Uterus (tissue), 2 donors: ENCODE measurements around the gene ADAMTS14.

ENCODE experiments used
- CTCF ChIP-seq, 4 experiments: fragments of 200-600 bp in 2 of 4; fragments of 450-650 bp in 2 of 4; sonication (generic) in 2 of 4; IDR thresholded peaks; one replicate each; pipeline ENCODE4 v1.5.1; 2016 to 2019; ENCODE audit warnings: antibody characterized with exemption in 4 of 4, mild to moderate bottlenecking in 2 of 4, moderate library complexity in 1 of 4
- POLR2A ChIP-seq, 2 donors: fragments of 450-650 bp; IDR thresholded peaks; one replicate each; pipeline ENCODE4 v1.6.1; 2016; ENCODE audit warnings: antibody characterized with exemption in 2 of 2, mild to moderate bottlenecking in 1 of 2, moderate library complexity in 1 of 2

GRCh38 chr10:70684839-70685454 is 12.6 kb downstream of the ADAMTS14 start:
- TF ChIP-seq POLR2A (IDR thresholded peaks at IDR 0.05) (no peak), CTCF (IDR thresholded peaks at IDR 0.05) (no peak)
